Activated naive CD4-positive, alpha-beta T cell treated with anti-CD3 and anti-CD28 coated beads, Interleukin-2, amount 10 ng/mL, durations not matched to agents 7 days and 5 days (primary cell): ENCODE measurements around the gene SEPTIN10.
A peak's percentile ranks its signal among the peaks of the same experiment; 100 is the strongest.

Source experiments
- CTCF ChIA-PET: fragments of 350-600 bp; sonication (Branson Sonifier 250); formaldehyde crosslinking; loops from one replicate; lab custom pipeline; 2021; ENCODE audit warnings: antibody characterized with exemption; lab: Charles Lee
- DNase-seq: peaks from one replicate; pipeline ENCODE4 v3.0.0-alpha.2; 2020
- H3K27ac Mint-ChIP-seq: one replicate; pipeline ENCODE4 v1.8.0; 2021; ENCODE audit warnings: mild to moderate bottlenecking, moderate library complexity, mixed read lengths
- H3K27me3 Mint-ChIP-seq: one replicate; pipeline ENCODE4 v1.8.0; 2021; ENCODE audit warnings: mild to moderate bottlenecking, mixed read lengths
- H3K36me3 Mint-ChIP-seq: one replicate; pipeline ENCODE4 v1.8.0; 2021; ENCODE audit warnings: mixed read lengths
- H3K4me1 Mint-ChIP-seq: one replicate; pipeline ENCODE4 v1.8.0; 2021; ENCODE audit warnings: mixed read lengths
- H3K4me3 Mint-ChIP-seq: one replicate; pipeline ENCODE4 v1.8.0; 2021; ENCODE audit warnings: mild to moderate bottlenecking, moderate library complexity, mixed read lengths
- H3K9me3 Mint-ChIP-seq: one replicate; pipeline ENCODE4 v1.8.0; 2021; ENCODE audit warnings: mixed read lengths

Gene SEPTIN10

GRCh38 chr2:109521233-109522062, 92.3 kb downstream of the SEPTIN10 start:
- no peaks in the 10 kb centered on the region for H3K27me3 Mint-ChIP-seq
- no peak for DNase-seq
- no peak overlapping the region for H3K4me3 Mint-ChIP-seq
- CTCF ChIA-PET: interaction anchor here (0.9 kb wide), 1 partner anchor 11 kb away, joined by 5 read pairs; no protein-coding TSS in a partner anchor
- no peaks in the 10 kb centered on the region for H3K9me3 Mint-ChIP-seq
- H3K4me1 Mint-ChIP-seq: no peaks in the 10 kb centered on the region
- H3K27ac Mint-ChIP-seq: no peak overlapping the region
- no peaks in the 10 kb centered on the region for H3K36me3 Mint-ChIP-seq

GRCh38 chr2:109519513-109519912, 94.3 kb downstream of the SEPTIN10 start:
- no peak for DNase-seq
- CTCF ChIA-PET: no interaction called here
- Mint-ChIP-seq H3K4me3 (no peak overlapping the region), H3K36me3 (no peaks in the 10 kb centered on the region), H3K4me1 (no peaks in the 10 kb centered on the region), H3K9me3 (no peaks in the 10 kb centered on the region), H3K27ac (no peak overlapping the region), H3K27me3 (no peaks in the 10 kb centered on the region)

GRCh38 chr2:109517118-109517889, 96.5 kb downstream of the SEPTIN10 start:
- H3K27me3 Mint-ChIP-seq: no peaks in the 10 kb centered on the region
- no peak overlapping the region for H3K27ac Mint-ChIP-seq
- H3K4me3 Mint-ChIP-seq: no peak overlapping the region
- CTCF ChIA-PET: interaction anchor here (1.4 kb wide), 1 partner anchor 10 kb away, joined by 4 read pairs; no protein-coding TSS in a partner anchor
- H3K36me3 Mint-ChIP-seq: no peaks in the 10 kb centered on the region
- no peak for DNase-seq
- H3K4me1 Mint-ChIP-seq: no peaks in the 10 kb centered on the region
- no peaks in the 10 kb centered on the region for H3K9me3 Mint-ChIP-seq

- Mint-ChIP-seq H3K27me3 (no peaks in the 10 kb centered on the region), H3K9me3 (no peaks in the 10 kb centered on the region), H3K4me1 (no peaks in the 10 kb centered on the region), H3K36me3 (no peaks in the 10 kb centered on the region), H3K4me3 (no peak overlapping the region), H3K27ac (no peak overlapping the region)
- CTCF ChIA-PET: interaction anchor here (1.4 kb wide), 1 partner anchor 9 kb away, joined by 4 read pairs; no protein-coding TSS in a partner anchor
- no peak for DNase-seq
Observed at GRCh38 chr2:109516445-109517117, 97.2 kb downstream of the SEPTIN10 start.

GRCh38 chr2:109514857-109515256, 98.9 kb downstream of the SEPTIN10 start:
- CTCF ChIA-PET: no interaction called here
- peaks cover 5% of the 10 kb centered on the region for H3K27me3 Mint-ChIP-seq
- H3K27ac Mint-ChIP-seq: no peak overlapping the region
- no peaks in the 10 kb centered on the region for H3K4me1 Mint-ChIP-seq
- no peaks in the 10 kb centered on the region for H3K36me3 Mint-ChIP-seq
- DNase-seq: no peak
- H3K4me3 Mint-ChIP-seq: no peak overlapping the region
- H3K9me3 Mint-ChIP-seq: no peaks in the 10 kb centered on the region

GRCh38 chr2:109513749-109514588, 99.8 kb downstream of the SEPTIN10 start:
- H3K36me3 Mint-ChIP-seq: no peaks in the 10 kb centered on the region
- no peak overlapping the region for H3K4me3 Mint-ChIP-seq
- CTCF ChIA-PET: interaction anchor here (1.1 kb wide), 1 partner anchor 388 kb away, joined by 3 read pairs; no protein-coding TSS in a partner anchor
- DNase-seq: no peak
- H3K9me3 Mint-ChIP-seq: no peaks in the 10 kb centered on the region
- H3K4me1 Mint-ChIP-seq: no peaks in the 10 kb centered on the region
- peaks cover 5% of the 10 kb centered on the region for H3K27me3 Mint-ChIP-seq
- H3K27ac Mint-ChIP-seq: no peak overlapping the region

GRCh38 chr2:109513230-109513629, 100.5 kb downstream of the SEPTIN10 start:
- no peak for DNase-seq
- CTCF ChIA-PET: interaction anchor here (1.1 kb wide), 1 partner anchor 387 kb away, joined by 3 read pairs; no protein-coding TSS in a partner anchor
- Mint-ChIP-seq H3K27me3 (peaks cover 5% of the 10 kb centered on the region), H3K4me3 (no peak overlapping the region), H3K36me3 (no peaks in the 10 kb centered on the region), H3K4me1 (no peaks in the 10 kb centered on the region), H3K9me3 (no peaks in the 10 kb centered on the region), H3K27ac (no peak overlapping the region)

GRCh38 chr2:109512076-109512475, 101.7 kb downstream of the SEPTIN10 start:
- Mint-ChIP-seq H3K4me3 (no peak overlapping the region), H3K9me3 (no peaks in the 10 kb centered on the region), H3K4me1 (no peaks in the 10 kb centered on the region), H3K36me3 (no peaks in the 10 kb centered on the region), H3K27me3 (peaks cover 13% of the 10 kb centered on the region), H3K27ac (no peak overlapping the region)
- no peak for DNase-seq
- CTCF ChIA-PET: interaction anchor here (5.9 kb wide), 1 partner anchor 384 kb away, joined by 68 read pairs; the partner anchor contains the start of gene SH3RF3

- peaks cover 14% of the 10 kb centered on the region for H3K27me3 Mint-ChIP-seq
- CTCF ChIA-PET: interaction anchor here (0.7 to 5.9 kb wide), 14 partner anchors 10 to 450 kb away, joined by 3 to 68 read pairs (median 5); partner anchors contain the start of gene SH3RF3
- no peak overlapping the region for H3K27ac Mint-ChIP-seq
- H3K36me3 Mint-ChIP-seq: no peaks in the 10 kb centered on the region
- H3K4me3 Mint-ChIP-seq: no peak overlapping the region
- no peaks in the 10 kb centered on the region for H3K4me1 Mint-ChIP-seq
- DNase-seq: no peak
- H3K9me3 Mint-ChIP-seq: no peaks in the 10 kb centered on the region
Observed at GRCh38 chr2:109511168-109511567, 102.6 kb downstream of the SEPTIN10 start.

- no peak overlapping the region for H3K27ac Mint-ChIP-seq
- no peaks in the 10 kb centered on the region for H3K36me3 Mint-ChIP-seq
- H3K27me3 Mint-ChIP-seq: peaks cover 14% of the 10 kb centered on the region
- DNase-seq: peak; percentile 86
- no peaks in the 10 kb centered on the region for H3K9me3 Mint-ChIP-seq
- no peaks in the 10 kb centered on the region for H3K4me1 Mint-ChIP-seq
- H3K4me3 Mint-ChIP-seq: no peak overlapping the region
- CTCF ChIA-PET: interaction anchor here (0.5 to 5.9 kb wide), 37 partner anchors 9 to 654 kb away, joined by 3 to 68 read pairs (median 3); partner anchors contain the start of gene SH3RF3
Observed at GRCh38 chr2:109510136-109511028, 103.4 kb downstream of the SEPTIN10 start.

- no peaks in the 10 kb centered on the region for H3K9me3 Mint-ChIP-seq
- no peak overlapping the region for H3K27ac Mint-ChIP-seq
- no peak for DNase-seq
- H3K36me3 Mint-ChIP-seq: no peaks in the 10 kb centered on the region
- H3K27me3 Mint-ChIP-seq: peaks cover 14% of the 10 kb centered on the region
- H3K4me3 Mint-ChIP-seq: no peak overlapping the region
- no peaks in the 10 kb centered on the region for H3K4me1 Mint-ChIP-seq
- CTCF ChIA-PET: interaction anchor here (1.5 to 5.9 kb wide), 2 partner anchors 173 to 381 kb away, joined by 3 to 68 read pairs; partner anchors contain the start of gene SH3RF3
Observed at GRCh38 chr2:109508556-109508955, 105.2 kb downstream of the SEPTIN10 start.

GRCh38 chr2:109507828-109508227, 105.9 kb downstream of the SEPTIN10 start:
- no peak for DNase-seq
- H3K9me3 Mint-ChIP-seq: no peaks in the 10 kb centered on the region
- CTCF ChIA-PET: interaction anchor here (2.1 to 5.9 kb wide), 2 partner anchors 10 to 380 kb away, joined by 4 to 68 read pairs; partner anchors contain the start of gene SH3RF3
- no peaks in the 10 kb centered on the region for H3K36me3 Mint-ChIP-seq
- H3K27ac Mint-ChIP-seq: no peak overlapping the region
- peaks cover 14% of the 10 kb centered on the region for H3K27me3 Mint-ChIP-seq
- H3K4me3 Mint-ChIP-seq: no peak overlapping the region
- H3K4me1 Mint-ChIP-seq: no peaks in the 10 kb centered on the region
